HEK293T (cell line): ENCODE data around the gene TRPM2.

Experiments
- CTCF ChIA-PET: fragments of 350-600 bp; formaldehyde crosslinking; extraction: SDS; loops from one replicate; lab custom pipeline; 2021; ENCODE audit warnings: antibody characterized with exemption, inconsistent platforms; lab: Yijun Ruan, JAX
- POLR2A ChIA-PET: fragments of 350-600 bp; formaldehyde crosslinking; extraction: SDS; loops from one replicate; lab custom pipeline; 2020; ENCODE audit warnings: antibody characterized with exemption, inconsistent platforms; lab: Yijun Ruan, JAX
- DNase-seq: peaks from one replicate; pipeline ENCODE4 v3.0.0; 2012; ENCODE audit warnings: mixed read lengths; ENCODE audit errors: extremely low spot score
- ARNT ChIP-seq: fragments of 450-650 bp; IDR thresholded peaks from 2 replicates; pipeline ENCODE4 v1.6.1; 2017; ENCODE audit warnings: mild to moderate bottlenecking
- BHLHE40 ChIP-seq: fragments of 450-650 bp; IDR thresholded peaks from 2 replicates; pipeline ENCODE4 v1.6.1; 2016; ENCODE audit warnings: mild to moderate bottlenecking, moderate library complexity, borderline replicate concordance
- CTBP1 ChIP-seq: fragments of 450-650 bp; IDR thresholded peaks from 2 replicates; pipeline ENCODE4 v1.6.1; 2016; ENCODE audit warnings: borderline replicate concordance
- ELF4 ChIP-seq: fragments of 450-650 bp; IDR thresholded peaks from 2 replicates; pipeline ENCODE4 v1.6.1; 2017; ENCODE audit warnings: antibody characterized with exemption
- FOXA1 ChIP-seq: fragments of 450-650 bp; IDR thresholded peaks from 2 replicates; pipeline ENCODE4 v1.6.1; 2016; ENCODE audit warnings: mild to moderate bottlenecking
- FOXK2 ChIP-seq: fragments of 450-650 bp; IDR thresholded peaks from 2 replicates; pipeline ENCODE4 v1.6.1; 2016; ENCODE audit warnings: mild to moderate bottlenecking
- FOXM1 ChIP-seq: fragments of 450-650 bp; IDR thresholded peaks from 2 replicates; pipeline ENCODE4 v1.6.1; 2017; ENCODE audit warnings: mild to moderate bottlenecking, borderline replicate concordance
- HDGF ChIP-seq: fragments of 450-650 bp; IDR thresholded peaks from 2 replicates; pipeline ENCODE4 v1.6.1; 2017; ENCODE audit warnings: antibody characterized with exemption, borderline replicate concordance
- L3MBTL2 ChIP-seq: fragments of 450-650 bp; conservative IDR thresholded peaks from 2 replicates; pipeline ENCODE4 v1.6.1; 2016; ENCODE audit warnings: mild to moderate bottlenecking
- LEF1 ChIP-seq: fragments of 450-650 bp; IDR thresholded peaks from 2 replicates; pipeline ENCODE4 v1.6.1; 2017; ENCODE audit warnings: mild to moderate bottlenecking, borderline replicate concordance
- NFRKB ChIP-seq: fragments of 450-650 bp; IDR thresholded peaks from 2 replicates; pipeline ENCODE4 v1.6.1; 2016; ENCODE audit warnings: mild to moderate bottlenecking, moderate library complexity
- PKNOX1 ChIP-seq: fragments of 450-650 bp; IDR thresholded peaks from 2 replicates; pipeline ENCODE4 v1.6.1; 2016
- SP1 ChIP-seq: fragments of 450-650 bp; IDR thresholded peaks from 2 replicates; pipeline ENCODE4 v1.6.1; 2017
- SUZ12 ChIP-seq: fragments of 450-650 bp; IDR thresholded peaks from 2 replicates; pipeline ENCODE4 v1.6.1; 2016; ENCODE audit warnings: mild to moderate bottlenecking
- TARDBP ChIP-seq: fragments of 450-650 bp; IDR thresholded peaks from 2 replicates; pipeline ENCODE4 v1.6.1; 2016
- ZNF384 ChIP-seq: fragments of 450-650 bp; IDR thresholded peaks from 2 replicates; pipeline ENCODE4 v1.6.1; 2016

The TRPM2 gene

GRCh38 chr21:44471341-44471740 is 117.9 kb downstream of the TRPM2 start:
- no peak for TF ChIP-seq FOXM1
- no peak for TF ChIP-seq FOXK2
- TF ChIP-seq NFRKB: no peak
- no peak for TF ChIP-seq LEF1
- TF ChIP-seq ARNT: no peak
- no peak for TF ChIP-seq L3MBTL2
- no peak for TF ChIP-seq CTBP1
- TF ChIP-seq PKNOX1: no peak
- TF ChIP-seq ELF4: no peak
- no peak for TF ChIP-seq SUZ12
- TF ChIP-seq TARDBP: no peak
- no peak for TF ChIP-seq ZNF384
- CTCF ChIA-PET: interaction anchor here (1.2 kb wide), 1 partner anchor 322 kb away, joined by 3 read pairs; no protein-coding TSS in a partner anchor
- DNase-seq: no peak
- POLR2A ChIA-PET: no interaction called here

GRCh38 chr21:44471996-44472395 is 118.6 kb downstream of the TRPM2 start:
- CTCF ChIA-PET: interaction anchor here (1.2 kb wide), 1 partner anchor 321 kb away, joined by 3 read pairs; no protein-coding TSS in a partner anchor
- TF ChIP-seq ELF4: no peak
- POLR2A ChIA-PET: no interaction called here
- no peak for DNase-seq

GRCh38 chr21:44473915-44474555 is 120.6 kb downstream of the TRPM2 start:
- DNase-seq: no peak
- POLR2A ChIA-PET: no interaction called here
- CTCF ChIA-PET: no interaction called here
- TF ChIP-seq ELF4 (no peak), NFRKB (no peak), CTBP1 (no peak), FOXA1 (no peak), HDGF (no peak), PKNOX1 (no peak), BHLHE40 (no peak), SUZ12 (no peak), TARDBP (no peak), FOXK2 (no peak), ARNT (no peak), FOXM1 (no peak), LEF1 (no peak), L3MBTL2 (no peak), SP1 (no peak), ZNF384 (no peak)

GRCh38 chr21:44475266-44475845 is 121.9 kb downstream of the TRPM2 start:
- ChIA-PET CTCF (no interaction called here), POLR2A (no interaction called here)
- TF ChIP-seq BHLHE40 (no peak), FOXK2 (no peak), CTBP1 (no peak), NFRKB (no peak), SP1 (no peak), ARNT (no peak), ZNF384 (no peak), FOXA1 (no peak), HDGF (no peak), TARDBP (no peak), SUZ12 (no peak), ELF4 (no peak), FOXM1 (no peak), LEF1 (no peak), L3MBTL2 (no peak), PKNOX1 (no peak)
- DNase-seq: no peak

- no peak for DNase-seq
- TF ChIP-seq HDGF: no peak
- TF ChIP-seq ARNT: no peak
- no peak for TF ChIP-seq NFRKB
- no peak for TF ChIP-seq L3MBTL2
- TF ChIP-seq PKNOX1: no peak
- TF ChIP-seq FOXK2: no peak
- no peak for TF ChIP-seq BHLHE40
- no peak for TF ChIP-seq CTBP1
- TF ChIP-seq SP1: no peak
- no peak for TF ChIP-seq ELF4
- no peak for TF ChIP-seq TARDBP
- no peak for TF ChIP-seq LEF1
- TF ChIP-seq FOXA1: no peak
- no peak for TF ChIP-seq SUZ12
- TF ChIP-seq FOXM1: no peak
- POLR2A ChIA-PET: no interaction called here
- CTCF ChIA-PET: no interaction called here
Measured at GRCh38 chr21:44477131-44477530, 123.7 kb downstream of the TRPM2 start.
